ENCODE data around the gene CPLX3. TPM values are rescaled to one million over a fixed set of nuclear protein-coding genes. Genes with fewer than 3 reads are reported as not detected.

Gene CPLX3
- total RNA-seq, 1 donor from 2014 or later: not detected

DNA sequence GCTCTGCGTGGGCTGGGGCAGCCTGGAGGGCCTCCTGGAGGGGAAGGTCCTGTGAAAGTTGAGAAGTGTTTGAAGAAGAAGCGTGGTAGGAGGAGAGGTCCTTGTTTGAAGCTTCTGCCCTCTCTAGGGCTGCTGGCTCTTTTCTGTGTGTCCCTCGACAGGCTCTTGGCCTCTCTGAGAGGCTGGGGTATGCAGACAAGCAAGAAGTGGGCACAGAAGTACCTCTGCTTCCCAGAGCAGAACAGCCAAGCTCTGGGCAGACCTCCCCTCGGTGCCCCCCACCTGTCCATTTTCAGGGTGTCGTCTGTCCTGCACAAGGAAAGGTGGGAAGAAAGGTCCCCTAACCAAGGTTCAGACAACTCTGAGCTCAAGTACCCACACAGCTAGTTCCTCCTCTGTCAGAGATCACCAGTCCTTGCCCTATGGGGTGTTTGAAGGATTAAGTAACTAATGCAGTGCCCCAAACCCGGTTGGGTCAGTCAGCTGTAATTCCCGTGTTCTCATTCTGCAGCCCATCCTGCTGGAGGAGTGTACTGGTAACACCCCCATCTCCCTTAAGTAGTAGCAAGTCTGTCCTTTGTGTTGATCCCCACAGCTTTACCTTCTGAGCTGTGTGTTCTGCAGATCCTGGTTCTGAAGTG, 38.3 kb upstream of the CPLX3 start:
- no peak for DNase-seq (ENCODE audit: low read depth in 2 of 2)

GRCh38 chr15:74788683-74789151, 37.7 kb upstream of the CPLX3 start:
- no peak for DNase-seq (ENCODE audit: low read depth in 2 of 2)

GRCh38 chr15:74789171-74789631, 37.2 kb upstream of the CPLX3 start:
- DNase-seq (ENCODE audit: low read depth in 2 of 2): no peak

DNA sequence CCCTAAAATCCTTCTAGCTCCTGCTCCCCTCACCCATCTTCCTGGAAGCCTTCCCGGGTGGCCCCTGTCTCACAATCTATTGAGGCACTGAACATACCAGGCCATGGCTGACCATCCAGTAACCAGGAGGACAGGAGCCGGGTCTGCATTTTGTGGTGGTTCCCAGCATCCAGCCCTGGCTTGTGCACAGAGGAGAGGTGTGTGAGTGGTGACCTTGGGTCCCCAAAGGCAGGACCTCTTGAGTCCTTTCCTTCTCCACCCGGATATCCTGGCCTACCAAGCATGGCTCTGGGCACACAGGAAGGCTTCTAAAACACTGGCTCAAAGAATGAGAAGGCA, 36.7 kb upstream of the CPLX3 start:
- no peak for DNase-seq (ENCODE audit: low read depth in 2 of 2)

- peak in 1 of 2 donors; percentile 65 for DNase-seq (ENCODE audit: low read depth in 2 of 2)
Observed at GRCh38 chr15:74790080-74790916, 36.1 kb upstream of the CPLX3 start.

DNA sequence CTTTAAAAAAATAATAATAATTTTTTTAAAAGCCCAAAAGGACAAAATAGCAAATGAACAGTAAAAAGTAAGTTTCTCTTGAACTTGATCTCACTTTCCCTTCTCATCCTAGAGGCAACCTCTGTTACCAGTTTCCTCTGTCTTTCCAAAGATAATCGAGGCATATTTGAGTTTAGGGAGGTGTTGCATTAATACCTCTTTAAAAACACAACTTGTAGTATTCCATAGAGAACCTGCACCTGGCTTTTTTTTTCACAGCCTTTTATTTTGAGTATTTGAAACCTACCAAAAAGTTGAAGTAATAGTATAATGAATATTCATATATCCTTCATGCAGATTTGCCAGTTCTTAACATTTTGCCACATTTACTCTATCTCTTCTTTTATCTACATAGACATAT, 35.4 kb upstream of the CPLX3 start:
- no peak for DNase-seq (ENCODE audit: low read depth in 2 of 2)

GRCh38 chr15:74791667-74792066, 34.8 kb upstream of the CPLX3 start:
- no peak for DNase-seq (ENCODE audit: low read depth in 2 of 2)

GRCh38 chr15:74792227-74793016, 34.0 kb upstream of the CPLX3 start:
- no peak for DNase-seq (ENCODE audit: low read depth in 2 of 2)

GRCh38 chr15:74793135-74794028, 33.0 kb upstream of the CPLX3 start:
- DNase-seq (ENCODE audit: low read depth in 2 of 2): peak; percentile 55 to 62

DNA sequence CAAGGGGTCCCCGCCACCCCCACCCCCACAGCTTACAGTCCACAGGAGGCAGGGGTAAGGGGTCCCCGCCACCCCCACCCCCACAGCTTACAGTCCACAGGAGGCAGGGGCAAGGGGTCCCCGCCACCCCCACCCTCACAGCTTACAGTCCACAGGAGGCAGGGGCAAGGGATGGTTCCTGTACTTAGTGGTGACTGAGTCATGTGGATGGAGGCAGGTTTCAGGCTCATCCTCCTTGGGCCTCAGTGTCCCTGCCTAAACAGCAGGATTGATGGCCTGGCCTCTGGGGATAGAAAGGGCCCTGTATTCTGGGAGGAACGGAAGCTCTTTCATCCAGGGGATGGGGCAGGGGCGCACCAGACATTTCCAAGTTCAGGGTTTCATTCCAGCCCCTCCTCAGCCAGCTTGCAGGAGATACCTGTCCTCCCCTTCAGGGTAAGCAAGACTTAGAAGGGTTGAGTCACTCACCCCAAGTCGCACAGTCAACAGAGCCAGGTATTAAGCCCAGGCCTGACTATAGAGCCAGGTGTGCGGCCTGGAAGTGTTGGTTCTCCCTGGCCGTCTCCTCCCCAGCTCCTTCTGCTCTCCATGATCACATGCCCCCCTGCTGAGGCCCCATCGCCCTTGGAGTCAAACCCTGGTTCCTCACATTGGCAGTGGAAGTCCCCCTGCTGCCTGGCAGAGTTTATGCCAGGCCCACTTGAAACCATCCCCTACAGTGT, 32.0 kb upstream of the CPLX3 start:
- DNase-seq (ENCODE audit: low read depth in 2 of 2): no peak

DNA sequence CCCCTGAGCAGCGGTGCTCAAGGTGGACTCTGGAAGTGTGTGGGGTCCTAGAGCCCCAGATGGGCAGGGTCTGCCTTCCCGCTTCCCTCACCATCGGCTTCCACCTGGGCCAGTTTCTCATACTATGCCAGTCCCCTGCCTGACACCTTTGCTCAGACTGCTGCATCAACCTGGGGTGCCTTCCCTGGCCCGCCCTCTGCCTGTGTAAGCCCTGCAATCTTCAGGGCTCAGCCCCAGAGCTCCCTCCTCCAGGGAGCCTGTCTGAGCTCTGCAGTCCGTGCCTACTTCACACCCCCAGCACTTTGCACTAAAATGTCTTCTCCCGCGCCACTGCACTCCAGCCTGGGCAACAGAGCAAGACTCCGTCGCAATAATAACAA, 31.5 kb upstream of the CPLX3 start:
- no peak for DNase-seq (ENCODE audit: low read depth in 2 of 2)

DNA sequence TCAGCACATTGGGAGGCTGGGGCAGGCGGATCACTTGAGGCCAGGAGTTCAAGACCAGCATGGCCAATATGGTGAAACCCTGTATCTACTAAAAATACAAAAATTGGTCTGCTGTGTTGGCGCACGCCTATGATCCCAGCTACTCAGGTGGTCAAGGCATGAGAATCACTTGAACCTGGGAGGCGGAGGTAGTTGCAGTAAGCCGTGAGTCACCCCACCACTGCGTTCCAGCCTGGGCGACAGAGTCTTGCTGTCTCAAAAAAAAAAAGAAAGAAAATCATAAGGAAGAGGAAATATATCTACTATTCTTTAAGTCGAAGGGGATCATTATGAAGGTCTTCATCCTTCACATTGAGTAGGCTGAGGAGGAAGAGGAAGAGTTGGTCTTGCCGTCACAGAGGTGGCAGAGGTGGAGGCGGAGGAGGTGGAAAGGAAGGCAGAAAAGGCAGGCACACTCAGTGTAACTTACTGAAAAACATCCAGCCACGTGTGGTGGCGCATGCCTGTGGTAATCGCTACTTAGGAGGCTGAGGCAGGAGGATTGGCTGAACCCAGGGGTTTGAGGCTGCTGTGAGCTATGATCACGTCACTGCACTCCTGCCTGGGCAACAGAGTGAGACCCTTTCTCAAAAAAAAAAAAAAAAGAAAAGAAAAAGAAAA, 30.3 kb upstream of the CPLX3 start:
- no peak for DNase-seq (ENCODE audit: low read depth in 2 of 2)

DNA sequence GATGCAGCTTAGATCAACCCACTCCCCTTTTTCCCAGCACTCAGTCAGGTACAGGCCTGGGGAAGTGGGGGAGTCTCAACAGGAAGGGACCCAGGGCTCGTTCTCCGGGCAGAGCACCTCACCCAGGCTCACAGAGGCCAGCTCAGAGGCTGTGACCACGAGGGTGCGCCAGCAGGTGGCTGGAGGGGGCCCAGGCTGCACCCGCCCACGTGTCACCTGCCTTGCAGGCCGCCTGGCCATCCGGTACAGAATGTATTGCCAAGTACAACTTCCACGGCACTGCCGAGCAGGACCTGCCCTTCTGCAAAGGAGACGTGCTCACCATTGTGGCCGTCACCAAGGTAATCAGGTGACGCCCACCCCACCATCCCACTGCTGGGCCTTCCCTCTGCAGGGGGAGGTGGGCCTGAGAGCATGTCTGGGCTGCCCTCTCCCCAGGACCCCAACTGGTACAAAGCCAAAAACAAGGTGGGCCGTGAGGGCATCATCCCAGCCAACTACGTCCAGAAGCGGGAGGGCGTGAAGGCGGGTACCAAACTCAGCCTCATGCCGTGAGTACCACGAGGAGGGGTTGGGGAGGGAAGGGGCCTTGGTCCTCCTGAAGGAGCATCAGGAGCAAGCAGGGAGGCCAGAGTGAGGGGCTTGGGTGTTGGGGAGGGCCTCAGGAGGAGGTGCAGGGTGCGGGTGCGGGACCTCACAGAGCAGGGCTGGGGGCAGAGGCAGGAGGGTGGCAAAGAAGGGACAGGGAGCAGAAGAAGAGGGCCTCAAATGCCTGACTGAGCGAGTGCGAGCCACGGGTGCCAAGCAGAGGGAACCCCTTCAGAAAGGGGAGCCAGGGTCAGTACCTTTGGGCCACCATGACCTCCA, 27.8 kb upstream of the CPLX3 start:
- DNase-seq (ENCODE audit: low read depth in 2 of 2): no peak

DNA sequence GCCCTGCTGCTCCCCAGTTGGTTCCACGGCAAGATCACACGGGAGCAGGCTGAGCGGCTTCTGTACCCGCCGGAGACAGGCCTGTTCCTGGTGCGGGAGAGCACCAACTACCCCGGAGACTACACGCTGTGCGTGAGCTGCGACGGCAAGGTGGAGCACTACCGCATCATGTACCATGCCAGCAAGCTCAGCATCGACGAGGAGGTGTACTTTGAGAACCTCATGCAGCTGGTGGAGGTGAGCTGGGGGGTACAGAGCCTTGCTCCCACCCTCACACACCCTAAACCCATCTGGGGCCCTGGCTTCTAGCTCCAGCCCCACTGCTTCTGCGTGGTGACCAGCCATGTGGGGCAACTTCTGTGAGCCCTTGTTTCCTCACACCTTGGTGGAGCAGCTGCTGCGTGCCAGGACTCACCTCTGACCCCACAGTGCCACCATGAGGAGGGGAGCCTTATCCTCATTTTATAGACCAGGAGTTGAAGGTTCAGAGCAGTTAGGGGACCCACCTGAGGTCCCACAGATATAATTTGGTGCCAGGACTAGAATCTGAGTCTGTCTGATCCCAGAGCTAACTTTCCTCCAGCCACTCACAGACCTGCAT, 27.1 kb upstream of the CPLX3 start:
- no peak for DNase-seq (ENCODE audit: low read depth in 2 of 2)

GRCh38 chr15:74799856-74800558, 26.4 kb upstream of the CPLX3 start:
- peak; percentile 64 to 66 for DNase-seq (ENCODE audit: low read depth in 2 of 2)

- DNase-seq (ENCODE audit: low read depth in 2 of 2): no peak
Observed at GRCh38 chr15:74800559-74801094, 25.8 kb upstream of the CPLX3 start.

- DNase-seq (ENCODE audit: low read depth in 2 of 2): no peak
Observed at GRCh38 chr15:74801311-74801997, 25.0 kb upstream of the CPLX3 start.
